GM20000 (cell line): ENCODE measurements around the gene SENP7.

Source experiments
- DNase-seq: peaks from one replicate; pipeline ENCODE4 v3.0.0; 2012; ENCODE audit warnings: low spot score
- TF ChIP-seq, protein P1 (sequence below): IDR thresholded peaks from 2 replicates; pipeline ENCODE4 v1.5.1; 2012; ENCODE audit warnings: mild to moderate bottlenecking, control low read depth; ENCODE audit errors: extremely low read depth, missing control alignments

The SENP7 gene

GRCh38 chr3:101351829-101352228 is 161.2 kb downstream of the SENP7 start:
- no peak for DNase-seq
- TF ChIP-seq, protein P1, sequence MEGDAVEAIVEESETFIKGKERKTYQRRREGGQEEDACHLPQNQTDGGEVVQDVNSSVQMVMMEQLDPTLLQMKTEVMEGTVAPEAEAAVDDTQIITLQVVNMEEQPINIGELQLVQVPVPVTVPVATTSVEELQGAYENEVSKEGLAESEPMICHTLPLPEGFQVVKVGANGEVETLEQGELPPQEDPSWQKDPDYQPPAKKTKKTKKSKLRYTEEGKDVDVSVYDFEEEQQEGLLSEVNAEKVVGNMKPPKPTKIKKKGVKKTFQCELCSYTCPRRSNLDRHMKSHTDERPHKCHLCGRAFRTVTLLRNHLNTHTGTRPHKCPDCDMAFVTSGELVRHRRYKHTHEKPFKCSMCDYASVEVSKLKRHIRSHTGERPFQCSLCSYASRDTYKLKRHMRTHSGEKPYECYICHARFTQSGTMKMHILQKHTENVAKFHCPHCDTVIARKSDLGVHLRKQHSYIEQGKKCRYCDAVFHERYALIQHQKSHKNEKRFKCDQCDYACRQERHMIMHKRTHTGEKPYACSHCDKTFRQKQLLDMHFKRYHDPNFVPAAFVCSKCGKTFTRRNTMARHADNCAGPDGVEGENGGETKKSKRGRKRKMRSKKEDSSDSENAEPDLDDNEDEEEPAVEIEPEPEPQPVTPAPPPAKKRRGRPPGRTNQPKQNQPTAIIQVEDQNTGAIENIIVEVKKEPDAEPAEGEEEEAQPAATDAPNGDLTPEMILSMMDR: no peak

GRCh38 chr3:101340591-101340990 is 172.4 kb downstream of the SENP7 start:
- TF ChIP-seq, protein P1: no peak
- no peak for DNase-seq

DNA sequence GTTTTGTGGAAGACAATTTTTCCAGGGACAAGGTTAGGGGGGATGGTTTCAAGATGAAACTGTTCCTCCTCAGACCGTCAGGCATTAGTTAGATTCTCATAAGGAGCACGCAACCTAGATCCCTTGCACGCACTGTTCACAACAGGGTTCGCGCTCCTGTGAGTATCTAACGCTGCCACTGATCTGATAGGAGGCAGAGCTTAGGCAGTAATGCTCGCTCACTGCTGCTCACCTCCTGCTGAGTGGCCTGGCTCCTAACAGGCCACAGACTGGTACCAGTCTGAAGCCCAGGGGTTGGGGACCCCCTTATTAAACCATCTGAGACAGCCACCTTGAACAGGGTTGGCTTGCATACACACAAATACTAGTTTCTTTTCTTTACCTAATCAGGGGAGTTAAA is 179.1 kb downstream of the SENP7 start:
- TF ChIP-seq, protein P1: no peak
- no peak for DNase-seq

- DNase-seq: no peak
- TF ChIP-seq, protein P1: no peak
Observed at GRCh38 chr3:101329016-101329673, 183.9 kb downstream of the SENP7 start.

- TF ChIP-seq, protein P1: no peak
- DNase-seq: no peak
Observed at GRCh38 chr3:101325393-101326134, 187.4 kb downstream of the SENP7 start.

GRCh38 chr3:101320475-101320874 is 192.5 kb downstream of the SENP7 start, which contains the start of gene IMPG2:
Gene IMPG2 (minus strand): TSS chr3:101320575. CDS start chr3:101320372, 203 bp downstream.
- TF ChIP-seq, protein P1: no peak
- no peak for DNase-seq

GRCh38 chr3:101319531-101319930 is 193.5 kb downstream of the SENP7 start:
- no peak for DNase-seq

More at GRCh38 chr3:101319531-101319930, 193.5 kb downstream of the SENP7 start:
- TF ChIP-seq, protein P1: no peak
